GM19099 (cell line): ENCODE data around the gene SPRR1B.

Experiments
- POLR2A ChIP-seq: IDR thresholded peaks from 3 replicates; pipeline ENCODE4 v1.6.1; 2011; ENCODE audit warnings: low read depth; ENCODE audit not compliant: insufficient read length; ENCODE audit errors: extremely low read depth

The SPRR1B gene

DNA sequence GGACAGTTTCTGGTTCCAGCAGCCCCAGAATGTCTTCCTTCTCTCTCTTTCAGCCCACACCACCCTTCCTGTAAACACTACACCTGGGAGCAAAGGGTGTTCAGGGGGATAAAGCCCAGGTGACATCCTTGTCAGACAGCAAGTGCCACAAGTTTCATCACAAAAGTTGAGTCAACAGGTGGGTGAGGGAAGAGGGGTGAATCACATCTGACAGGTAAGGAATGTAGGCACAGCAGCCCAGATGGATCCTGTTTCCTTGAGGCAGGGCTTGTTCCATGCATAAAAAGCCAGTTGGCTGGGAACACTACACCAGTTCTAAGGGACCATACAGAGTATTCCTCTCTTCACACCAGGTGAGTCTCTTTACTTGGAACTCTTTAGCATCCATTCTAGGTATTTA is at the start of gene SPRR1B:
TSS of gene SPRR1B (plus strand) at position 309 of the 400 bp plus-strand sequence. CDS start 1,143 bp downstream, outside the sequence.
- TF ChIP-seq POLR2A = no peak

GRCh38 chr1:152982076-152982475 is 48.9 kb upstream of the SPRR1B start:
- TF ChIP-seq POLR2A = no peak

GRCh38 chr1:152983234-152983633 is 47.8 kb upstream of the SPRR1B start:
- no peak for TF ChIP-seq POLR2A

- no peak for TF ChIP-seq POLR2A
Measured at GRCh38 chr1:152983743-152984142, 47.3 kb upstream of the SPRR1B start, which contains the start of gene SPRR1A. SPRR1A (plus strand) TSS chr1:152984081; CDS start chr1:152985231, 1,150 bp downstream.

GRCh38 chr1:152986578-152986977 is 44.4 kb upstream of the SPRR1B start:
- no peak for TF ChIP-seq POLR2A

DNA sequence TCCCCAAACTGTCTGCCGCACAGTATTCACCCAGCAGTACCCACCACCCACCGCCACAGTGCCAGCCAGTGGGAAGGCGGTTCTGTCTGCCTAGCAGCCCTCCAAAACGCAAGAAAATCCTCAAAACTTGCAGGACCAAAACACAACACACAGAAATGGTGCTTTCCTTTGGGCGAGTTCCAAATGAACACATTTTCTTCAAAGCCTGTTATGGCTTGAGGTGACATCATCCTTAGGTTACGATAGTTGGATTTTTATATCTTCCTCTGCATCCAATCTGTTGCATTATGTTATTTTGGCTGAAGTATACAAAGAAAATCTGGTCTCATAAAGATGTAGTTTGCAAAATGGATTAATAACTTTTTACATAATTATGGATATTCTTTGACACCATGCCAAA is 37.8 kb upstream of the SPRR1B start:
- TF ChIP-seq POLR2A = no peak

DNA sequence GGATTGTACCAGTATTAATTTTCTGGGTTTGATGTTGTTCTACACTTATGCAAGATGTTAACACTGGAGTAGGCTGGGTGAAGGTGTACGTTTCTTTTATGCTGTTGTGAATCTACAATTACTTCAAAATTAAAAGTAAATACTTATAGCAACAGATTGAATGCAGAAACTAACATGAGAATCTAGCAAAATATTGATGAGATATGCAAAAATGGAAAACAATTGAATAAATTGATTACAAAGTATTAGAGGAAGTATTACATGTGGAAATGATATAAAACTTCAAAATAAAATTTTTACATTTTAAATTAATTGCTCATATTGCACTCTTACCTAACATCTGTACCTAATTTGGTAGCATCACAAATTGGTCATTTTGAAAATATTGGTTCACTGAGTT is 35.2 kb upstream of the SPRR1B start:
- no peak for TF ChIP-seq POLR2A

DNA sequence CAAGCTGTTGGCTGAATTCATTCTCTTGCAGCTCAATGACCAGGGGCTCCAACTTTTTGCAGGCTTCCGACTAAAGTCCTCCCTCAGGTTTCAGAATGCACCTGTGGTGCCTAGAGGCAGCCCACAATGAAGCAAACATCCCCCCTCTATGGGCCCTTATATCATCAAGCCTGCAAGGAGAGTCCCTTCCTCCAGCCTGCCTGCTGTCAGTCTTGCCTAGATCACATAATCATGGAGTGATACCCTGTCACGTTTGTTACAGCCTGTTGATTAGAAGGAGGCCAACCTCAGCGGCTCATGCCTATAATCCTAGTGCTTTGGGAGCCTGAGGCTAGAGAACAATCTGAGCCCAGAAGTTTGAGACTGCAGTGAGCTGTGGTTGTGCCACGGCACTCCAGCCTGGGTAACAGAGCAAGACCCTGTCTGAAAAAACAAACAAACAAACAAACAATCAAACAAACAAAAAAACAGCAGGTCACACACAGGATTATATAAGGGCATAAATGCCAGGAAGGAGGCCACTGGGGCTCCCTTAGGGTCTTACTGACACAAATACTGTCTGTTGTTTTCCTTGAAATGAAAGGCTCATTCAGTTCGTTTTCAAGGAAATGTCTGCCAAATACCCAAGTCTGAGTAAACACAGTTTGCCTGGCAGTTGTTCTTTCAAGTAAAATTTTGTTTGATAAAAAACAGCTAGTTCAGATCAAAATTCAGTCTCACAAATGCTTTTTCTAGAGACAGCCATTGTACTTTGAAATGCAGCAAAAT is 34.2 kb upstream of the SPRR1B start:
- TF ChIP-seq POLR2A = no peak

DNA sequence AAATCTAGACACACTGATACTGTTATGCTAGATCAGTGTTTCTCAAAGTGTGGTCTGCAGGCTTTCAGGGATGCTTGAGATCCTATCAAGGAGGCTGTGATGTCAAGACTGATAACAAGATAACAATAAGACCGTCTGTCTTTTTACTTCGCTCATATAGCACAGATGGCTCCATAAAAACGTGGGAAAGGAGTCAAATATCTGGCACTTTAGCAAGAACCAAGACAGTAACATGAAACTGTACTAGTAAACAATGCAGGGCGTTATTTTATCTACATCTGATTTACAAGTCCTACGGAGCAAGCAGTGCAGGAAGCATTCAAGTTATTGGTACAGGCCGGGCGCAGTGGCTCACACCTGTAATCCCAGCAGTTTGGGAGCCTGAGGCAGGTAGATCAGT is 33.1 kb upstream of the SPRR1B start:
- no peak for TF ChIP-seq POLR2A

DNA sequence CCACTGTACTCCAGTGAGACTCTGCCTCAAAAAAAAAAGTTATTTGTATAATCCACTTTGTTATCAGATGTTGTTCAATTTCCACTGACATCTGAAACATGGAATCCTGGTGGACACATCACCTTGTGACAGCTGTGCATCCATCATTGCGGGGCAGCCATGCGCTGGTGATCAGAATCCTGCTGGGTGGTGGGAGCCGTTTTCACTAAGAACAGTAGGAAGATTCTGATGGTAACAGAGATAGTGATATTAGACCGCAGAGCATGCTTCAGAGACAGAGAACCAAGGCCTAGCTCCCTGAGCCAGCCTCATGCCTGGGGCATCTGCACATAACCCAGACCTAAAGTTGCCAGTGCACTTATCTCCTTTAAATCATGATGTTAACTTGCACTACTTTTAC is 32.5 kb upstream of the SPRR1B start:
- TF ChIP-seq POLR2A = no peak

DNA sequence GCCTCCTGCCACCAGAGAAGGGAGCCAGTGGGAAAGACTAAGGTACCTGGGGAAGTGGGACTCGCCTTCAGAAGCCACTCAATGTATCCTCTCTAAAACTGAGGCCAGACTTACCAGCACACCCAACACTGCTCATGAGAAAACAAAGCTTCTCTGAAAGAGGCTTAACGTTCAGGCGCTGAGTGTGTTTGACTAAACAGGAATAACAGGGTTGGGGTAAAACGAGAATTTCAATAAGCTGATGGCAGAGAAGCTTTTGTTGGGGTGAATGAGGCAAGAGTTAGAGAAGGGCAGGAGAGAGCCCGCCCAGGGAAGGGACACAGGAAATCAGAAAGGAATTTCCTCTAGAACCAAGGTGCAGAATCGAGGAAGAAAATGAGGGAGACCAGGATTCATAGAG is 31.2 kb upstream of the SPRR1B start:
- TF ChIP-seq POLR2A = no peak

GRCh38 chr1:153000294-153000693 is 30.7 kb upstream of the SPRR1B start:
- no peak for TF ChIP-seq POLR2A

GRCh38 chr1:153001382-153001781 is 29.6 kb upstream of the SPRR1B start, which contains the start of gene SPRR3:
SPRR3 (plus strand) TSS chr1:153001749; CDS start chr1:153003021, 1,272 bp downstream.
- no peak for TF ChIP-seq POLR2A

DNA sequence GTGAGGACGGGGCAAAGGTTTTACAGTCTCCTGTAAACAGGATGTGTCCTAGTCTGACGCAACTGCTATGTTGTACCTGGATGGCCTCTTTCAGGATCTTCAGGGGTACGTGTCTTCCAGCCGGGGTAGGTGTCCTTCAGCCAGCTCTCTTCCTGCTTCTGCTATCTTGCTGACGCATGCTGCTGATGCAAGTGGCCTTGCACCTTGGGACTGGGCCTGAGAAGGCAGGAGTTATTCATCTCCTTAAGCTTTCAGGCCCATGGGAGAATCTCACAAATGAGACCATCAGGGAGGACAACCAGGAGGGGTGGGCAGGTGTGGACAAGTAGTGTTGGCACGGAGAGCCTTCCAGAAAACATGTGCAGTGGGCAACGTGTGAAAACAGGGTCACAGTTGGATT is 7.9 kb upstream of the SPRR1B start:
- no peak for TF ChIP-seq POLR2A

GRCh38 chr1:153024413-153024812 is 6.6 kb upstream of the SPRR1B start:
- TF ChIP-seq POLR2A = no peak

DNA sequence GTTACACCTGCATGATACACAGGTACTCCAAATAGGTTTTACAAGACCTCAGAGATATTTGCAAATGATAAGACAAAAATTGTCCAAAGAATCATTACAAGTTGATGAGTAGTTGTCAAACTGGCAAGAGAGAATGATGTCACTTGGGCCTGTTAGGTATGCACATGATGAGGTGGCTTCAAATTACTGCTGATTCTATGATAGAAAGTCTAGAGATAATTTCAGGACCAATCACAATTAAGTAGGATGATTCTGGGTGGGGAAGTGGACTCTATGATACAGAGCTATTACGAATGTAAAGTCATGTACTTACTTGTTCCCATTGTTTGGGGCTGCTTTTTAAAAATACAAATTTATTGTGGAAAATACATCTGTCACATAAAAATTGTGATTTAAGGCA is 5.2 kb upstream of the SPRR1B start:
- no peak for TF ChIP-seq POLR2A

GRCh38 chr1:153028766-153029165 is 2.2 kb upstream of the SPRR1B start:
- TF ChIP-seq POLR2A = no peak

- TF ChIP-seq POLR2A = no peak
Measured at GRCh38 chr1:153032073-153032472, 1.1 kb downstream of the SPRR1B start.
